HG03439 (cell line): ENCODE data around the gene ARHGEF16.

Source experiments
- ATAC-seq: cut with Tn5 transposase; IDR thresholded peaks from one replicate; pipeline ENCODE4 v1.9.1; 2021; ENCODE audit warnings: mild to moderate bottlenecking, moderate library complexity; ENCODE audit not compliant: unreplicated experiment

Gene ARHGEF16

DNA sequence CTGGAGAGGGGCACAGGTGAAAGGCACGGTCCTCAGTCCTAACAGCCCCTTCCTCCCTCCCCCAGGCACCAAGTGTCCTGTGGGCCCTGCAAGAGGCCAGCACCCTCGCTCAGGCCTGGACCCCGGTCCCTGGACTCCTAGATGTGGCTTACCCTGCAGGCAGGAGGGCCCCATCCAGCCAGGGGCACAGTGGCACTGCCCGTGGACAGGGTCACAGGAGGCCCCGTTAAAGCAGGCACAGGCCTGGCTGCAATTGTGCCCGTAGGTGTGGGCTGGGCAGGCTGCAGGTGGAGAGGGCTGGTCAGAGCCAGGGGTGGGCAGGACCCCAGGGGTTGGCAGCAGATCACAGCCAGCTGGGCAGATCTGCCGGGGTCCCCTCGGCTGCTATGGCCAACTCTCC, 44.5 kb downstream of the ARHGEF16 start:
- no peak for ATAC-seq

DNA sequence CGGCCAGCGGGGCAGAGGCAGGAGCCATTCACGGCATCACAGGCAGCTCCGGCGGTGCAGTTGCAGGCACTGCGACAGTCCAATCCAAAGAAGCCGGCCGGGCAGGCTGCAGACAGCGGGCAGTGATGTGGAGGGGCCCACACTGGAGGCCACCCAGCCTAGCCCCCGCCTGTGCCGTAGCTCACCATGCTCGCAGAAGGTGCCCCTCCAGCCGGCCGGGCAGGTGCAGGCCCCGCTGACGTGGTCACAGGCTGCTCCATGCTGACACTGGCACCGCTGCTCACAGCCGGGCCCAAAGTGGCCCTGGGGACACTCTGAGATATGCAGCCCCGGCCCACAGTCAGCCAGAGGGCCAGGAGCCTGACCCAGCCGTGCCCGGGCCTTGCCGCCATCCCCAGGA, 45.1 kb downstream of the ARHGEF16 start:
- ATAC-seq, result no peak

DNA sequence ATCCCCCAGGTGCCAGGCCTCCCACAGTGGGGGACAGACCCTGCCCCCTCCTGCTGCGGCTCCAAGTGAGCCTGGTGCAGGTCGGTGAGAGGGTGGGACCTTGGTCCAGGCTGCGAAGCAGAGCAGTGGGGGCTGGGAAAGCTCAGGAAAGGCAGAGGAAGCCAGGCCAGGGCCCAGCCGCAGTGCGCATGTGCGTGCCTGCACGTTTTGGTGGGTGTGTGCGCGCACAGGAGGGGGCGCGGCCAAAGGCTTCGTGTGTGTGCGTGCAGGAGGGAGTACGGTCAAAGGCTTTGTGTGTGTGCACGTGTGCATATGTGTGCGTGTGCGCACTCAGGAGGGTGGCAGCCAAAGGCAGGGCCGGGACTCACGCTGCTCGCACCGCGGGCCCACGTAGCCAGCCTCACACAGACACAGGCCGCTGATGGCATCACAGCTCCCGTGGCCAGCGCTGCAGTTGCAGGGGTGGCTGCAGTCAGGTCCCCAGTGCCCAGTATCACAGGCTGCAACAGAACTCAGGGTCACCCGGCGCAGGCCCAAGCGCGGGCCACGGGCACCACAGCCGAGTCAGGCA, 45.9 kb downstream of the ARHGEF16 start:
- no peak for ATAC-seq

DNA sequence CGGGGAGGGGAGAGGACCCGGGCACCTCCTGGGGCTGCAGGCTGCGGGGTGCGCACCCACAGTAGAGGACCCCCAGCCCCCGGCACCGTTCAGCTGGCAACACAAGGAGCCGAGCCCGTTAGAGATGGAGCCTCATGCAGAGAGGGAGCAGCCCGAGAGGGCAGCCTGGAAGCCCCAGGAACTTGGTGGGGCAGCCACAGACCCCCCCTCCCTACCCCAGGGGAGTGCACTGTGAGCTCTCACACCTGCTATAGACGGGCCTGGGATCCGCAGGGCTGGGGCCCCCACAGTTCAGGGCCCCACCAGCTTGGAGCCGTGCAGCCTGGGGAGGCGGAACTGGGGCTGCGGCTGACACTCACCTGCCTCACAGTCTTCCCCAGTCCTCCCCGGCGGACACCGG, 47.0 kb downstream of the ARHGEF16 start:
- no peak for ATAC-seq

DNA sequence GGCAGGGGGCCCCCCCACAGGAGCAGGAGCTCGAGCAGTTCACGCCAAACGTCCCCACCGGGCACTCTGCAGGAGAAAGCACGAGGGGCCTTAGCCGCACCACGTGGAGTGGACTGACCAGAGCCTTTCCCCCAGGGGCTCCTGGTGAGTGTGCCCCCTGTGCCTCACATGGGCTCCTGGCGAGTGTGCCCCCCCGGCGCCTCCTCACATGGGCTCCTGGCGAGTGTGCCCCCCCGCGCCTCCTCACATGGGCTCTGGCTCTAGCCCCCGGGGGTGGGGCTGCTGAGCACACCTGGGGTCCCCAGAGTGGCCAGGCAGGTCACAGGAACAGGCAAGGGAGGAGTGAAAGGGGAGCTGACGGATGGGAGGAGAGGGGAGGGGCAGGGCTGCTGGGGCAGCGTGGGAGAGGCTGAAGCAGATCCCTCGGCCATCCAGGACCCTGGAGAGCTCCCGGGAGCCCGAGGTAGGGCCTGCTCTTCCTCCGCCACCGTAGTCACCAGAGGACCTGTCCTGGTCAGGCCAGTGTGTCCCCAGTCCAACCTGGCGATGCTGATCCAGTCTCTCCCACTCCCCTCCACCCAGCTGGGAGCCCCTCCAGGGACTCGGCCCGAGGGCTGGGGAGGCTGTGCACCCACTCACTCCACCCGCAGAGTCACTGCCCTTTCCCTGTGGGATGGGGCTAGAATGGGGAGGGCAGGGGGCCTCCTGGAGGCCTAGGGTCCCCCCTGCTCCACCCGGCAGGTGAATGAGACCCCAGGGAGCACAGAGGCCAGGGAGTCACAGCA, 47.6 kb downstream of the ARHGEF16 start:
- ATAC-seq, result no peak

DNA sequence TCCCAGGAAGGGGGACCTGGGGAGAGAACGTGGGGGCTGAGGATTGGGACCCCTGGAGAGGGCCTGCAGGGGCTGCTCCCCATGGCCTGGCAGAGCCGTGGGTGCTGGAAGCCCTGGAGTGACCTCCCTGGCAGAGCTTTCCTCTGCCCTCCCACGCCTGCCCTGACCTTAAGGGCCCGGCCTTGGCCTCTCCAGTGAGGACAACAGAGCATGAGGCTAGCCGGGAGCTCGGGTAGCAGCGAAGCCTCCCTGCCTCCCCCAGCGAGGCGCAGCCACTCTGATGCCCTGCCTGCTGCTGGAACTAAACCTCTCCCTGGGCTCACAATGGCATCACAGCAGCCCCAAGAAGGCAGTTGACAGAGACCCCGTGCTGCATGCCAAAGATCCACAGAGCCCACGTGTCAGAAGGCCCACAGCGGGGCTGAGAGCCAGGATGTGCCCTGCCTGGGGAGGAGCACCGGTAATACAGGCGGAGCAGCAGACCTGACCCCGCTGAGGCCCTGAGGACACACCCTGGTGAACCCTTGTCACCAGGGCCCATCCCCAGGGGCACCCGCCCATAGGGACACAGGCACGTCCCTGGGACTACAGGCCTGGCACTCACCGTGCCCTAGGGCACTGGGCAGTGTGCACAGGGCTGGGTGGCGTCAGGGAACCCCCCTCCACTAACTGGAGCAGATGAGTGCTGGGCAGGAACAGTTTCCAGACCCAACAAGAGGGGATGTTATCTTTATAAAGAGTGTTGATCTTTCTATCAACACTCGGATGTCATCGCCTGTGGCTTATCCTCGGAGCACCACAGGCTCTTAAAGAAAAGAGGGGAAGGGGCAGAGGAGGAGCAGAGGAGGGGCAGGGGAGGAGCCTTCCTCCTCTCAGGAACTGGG, 48.4 kb downstream of the ARHGEF16 start:
- ATAC-seq, result no peak

DNA sequence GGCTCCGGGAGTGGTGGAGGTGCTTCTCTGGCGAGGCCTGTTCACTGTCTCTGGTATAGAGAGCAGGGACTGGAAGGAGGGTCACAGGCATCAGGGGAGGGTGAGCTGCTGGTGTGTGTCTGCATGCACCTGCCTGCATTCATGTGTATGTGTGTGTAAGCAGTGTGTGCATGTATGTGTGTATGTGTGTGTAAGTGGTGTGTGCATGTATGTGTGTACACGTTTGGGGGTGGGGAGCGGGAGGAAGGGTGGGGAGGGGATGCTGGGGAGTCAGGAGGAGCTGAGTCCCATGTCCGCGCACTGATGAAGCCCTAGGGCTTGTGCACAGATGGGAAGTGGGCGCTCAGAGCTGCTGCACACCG, 49.0 kb downstream of the ARHGEF16 start:
- no peak for ATAC-seq

DNA sequence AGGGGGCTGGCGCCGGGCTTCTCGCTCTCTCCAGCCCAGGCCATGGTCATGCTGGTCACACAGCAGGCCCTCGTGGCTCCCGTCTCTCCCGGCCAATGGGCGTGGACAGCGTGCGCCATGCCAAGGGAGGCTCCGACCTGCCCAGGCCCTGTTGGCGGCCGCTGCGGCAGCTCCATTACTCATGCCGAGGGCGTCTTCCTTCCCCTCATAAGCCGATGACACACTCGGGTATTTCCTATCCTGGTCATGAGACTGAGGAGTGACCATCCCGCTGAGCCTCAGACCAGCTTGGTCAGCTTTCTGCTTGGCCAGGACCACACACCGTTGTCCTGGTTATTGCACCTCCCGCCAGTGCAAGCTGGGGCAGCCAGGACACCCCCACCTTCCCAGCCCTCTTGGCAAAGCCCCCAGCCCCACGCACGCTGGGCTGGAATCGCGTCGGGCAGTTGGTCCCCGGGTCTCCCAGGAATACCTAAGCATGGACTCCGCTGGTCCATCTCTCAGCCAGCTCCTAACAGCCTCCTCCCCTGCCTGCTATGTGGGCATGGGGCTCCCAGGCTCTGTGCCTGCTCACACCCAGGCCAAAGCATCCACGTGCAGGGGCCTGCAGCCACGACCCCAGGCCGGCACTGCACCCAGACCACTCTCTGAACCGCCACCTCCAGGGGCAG, 49.8 kb downstream of the ARHGEF16 start:
- ATAC-seq, result no peak

DNA sequence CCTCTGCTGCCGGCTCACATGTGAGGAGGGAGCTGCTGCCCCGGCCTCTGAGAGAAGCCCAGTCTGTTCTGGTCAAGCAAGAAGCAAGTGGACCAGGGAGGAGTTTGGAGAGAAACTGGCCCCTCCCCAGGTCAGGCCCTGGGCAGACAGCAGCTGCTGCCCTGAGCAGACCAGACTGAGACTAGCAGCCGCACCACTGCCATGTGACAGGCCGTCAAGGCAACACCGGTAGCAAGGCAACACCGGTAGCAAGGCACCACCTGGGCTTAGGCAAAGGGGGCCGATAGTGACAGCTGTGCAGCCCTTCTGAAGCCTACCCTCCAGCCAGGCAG, 50.3 kb downstream of the ARHGEF16 start:
- no peak for ATAC-seq

DNA sequence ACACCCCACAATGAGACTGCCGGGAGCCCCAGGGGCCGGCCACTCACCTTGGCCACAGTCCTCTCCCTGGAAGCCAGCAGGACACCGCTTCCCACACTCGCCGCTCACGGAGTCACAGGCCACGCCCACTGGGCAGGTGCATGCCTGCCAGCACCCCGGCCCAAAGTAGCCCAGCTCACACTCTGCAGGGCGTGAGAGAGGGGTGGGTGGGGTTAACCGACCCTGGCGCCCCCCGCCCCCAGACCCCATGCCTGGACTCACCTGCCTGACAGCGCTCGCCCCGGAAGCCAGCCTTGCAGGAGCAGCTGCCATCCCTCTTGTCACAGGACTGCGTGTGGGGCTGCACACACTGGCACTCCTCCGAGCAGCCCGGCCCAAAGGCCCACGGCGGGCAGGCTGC, 50.7 kb downstream of the ARHGEF16 start:
- no peak for ATAC-seq

DNA sequence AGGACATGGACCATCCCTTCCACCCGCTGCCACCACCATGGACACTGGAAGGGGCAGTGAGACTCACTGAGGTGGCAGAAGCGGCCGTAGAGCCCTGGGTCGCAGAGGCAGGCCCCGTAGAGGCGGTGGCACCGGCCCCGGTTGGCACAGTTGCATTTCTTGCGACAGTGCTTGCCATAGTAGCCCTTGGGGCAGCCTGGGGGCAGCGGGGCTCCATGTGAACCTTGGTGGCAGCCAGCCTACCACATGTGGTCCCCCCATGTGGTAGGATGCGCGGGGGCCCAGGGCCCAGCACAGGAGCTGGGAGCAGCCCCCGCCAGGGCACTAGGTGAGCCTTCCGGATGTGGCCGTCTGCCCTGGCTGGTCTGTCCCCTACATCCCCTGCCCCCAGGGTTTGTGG, 51.6 kb downstream of the ARHGEF16 start:
- ATAC-seq, result no peak

DNA sequence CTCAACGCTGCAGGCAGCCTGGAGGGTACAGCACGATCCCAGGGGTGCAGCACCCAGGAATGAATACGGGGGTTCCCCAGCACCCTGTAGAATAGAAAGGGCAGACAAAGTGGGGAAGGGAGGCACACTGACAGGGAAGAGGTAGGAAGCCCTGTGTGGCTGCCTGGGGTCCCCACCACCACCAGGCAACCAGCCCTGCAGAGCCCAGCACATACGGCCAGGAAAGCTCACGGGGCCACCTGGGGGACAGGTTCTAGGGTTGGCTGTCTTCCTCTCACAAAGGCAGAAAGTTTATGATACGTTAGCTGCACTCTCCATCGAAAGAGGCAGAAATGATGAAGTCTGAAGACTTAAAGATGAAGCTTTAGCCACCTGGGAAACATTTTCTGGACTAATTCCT, 52.5 kb downstream of the ARHGEF16 start:
- ATAC-seq, result no peak

DNA sequence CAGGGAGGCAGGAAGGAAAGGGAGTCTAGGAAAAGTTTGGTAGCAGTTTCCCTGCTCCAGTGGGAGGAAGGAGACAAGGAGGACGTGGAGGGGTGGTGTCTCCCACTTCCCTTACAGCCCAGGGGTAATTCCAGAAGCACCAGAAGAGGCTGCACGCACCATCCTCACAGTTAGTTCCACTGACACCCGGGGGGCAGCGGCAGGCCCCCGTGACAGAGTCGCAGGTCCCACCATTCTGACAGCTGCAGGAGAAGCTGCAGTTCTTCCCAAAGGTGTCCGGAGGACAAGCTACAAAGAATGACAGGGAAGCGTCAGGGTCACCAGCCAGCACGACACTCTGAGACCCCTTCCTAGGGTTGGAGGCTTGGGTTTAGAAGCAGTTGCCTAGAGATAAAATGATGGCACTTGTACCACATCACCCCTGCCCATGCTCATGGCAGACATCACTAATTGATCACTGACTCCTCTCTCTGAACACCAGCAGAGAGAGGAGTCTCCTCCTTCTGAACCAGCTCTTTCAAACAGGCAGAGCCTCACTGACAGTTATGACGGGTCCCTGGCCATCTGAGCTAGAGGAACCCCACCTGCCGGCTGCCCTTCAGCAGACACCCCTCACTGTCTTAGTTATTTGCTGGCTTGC, 53.3 kb downstream of the ARHGEF16 start:
- no peak for ATAC-seq

DNA sequence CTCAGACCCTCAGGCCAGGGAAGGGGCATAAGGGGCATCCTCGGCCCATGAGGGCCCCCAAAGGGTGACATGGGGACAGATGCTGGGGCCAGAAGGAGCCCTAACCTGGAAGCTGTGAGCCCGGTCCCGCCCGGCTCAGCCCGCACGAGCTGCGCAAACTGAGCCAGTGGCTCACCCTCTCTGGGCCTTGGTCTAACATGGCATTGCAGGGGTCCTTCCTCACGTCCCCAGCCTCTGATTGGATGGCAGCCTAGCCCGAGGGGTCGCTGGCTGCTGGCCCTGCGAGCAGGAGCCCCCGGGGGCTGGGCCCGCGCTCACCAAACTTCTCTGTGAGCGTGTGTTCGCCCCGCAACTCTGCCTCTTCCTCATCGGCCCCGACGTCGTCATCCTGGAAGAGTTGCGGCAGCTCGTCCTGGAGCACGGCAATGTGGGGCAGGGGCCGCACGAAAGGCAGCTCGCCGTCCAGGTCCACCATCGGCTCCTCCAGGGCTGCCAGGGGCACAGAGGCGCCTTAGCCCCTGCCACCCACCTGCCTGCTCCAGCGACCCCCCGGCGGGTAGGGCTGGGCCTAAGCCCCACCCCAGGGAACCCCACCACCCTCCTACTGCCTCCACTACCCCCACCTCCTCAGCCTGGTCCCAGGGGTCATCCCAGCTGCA, 54.4 kb downstream of the ARHGEF16 start:
- no peak for ATAC-seq

DNA sequence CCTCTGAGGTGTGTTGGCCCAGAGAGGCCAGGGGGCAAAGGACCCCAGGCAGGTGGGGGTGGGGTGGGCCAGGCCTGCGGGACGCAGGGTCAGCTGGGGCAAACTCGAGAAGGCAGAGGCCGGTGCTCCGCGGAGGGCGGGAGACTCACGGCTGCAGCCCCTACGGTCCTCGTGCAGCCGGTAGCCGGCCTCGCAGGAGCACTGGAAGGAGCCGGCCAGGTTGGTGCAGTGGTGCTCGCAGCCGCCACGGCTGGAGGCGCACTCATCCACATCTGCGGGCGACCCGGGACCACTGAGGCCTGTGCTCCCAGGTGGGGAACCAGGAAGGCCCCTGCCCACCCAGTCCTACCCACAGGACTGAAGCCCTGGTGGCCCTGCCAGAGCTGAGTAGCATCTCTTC, 55.3 kb downstream of the ARHGEF16 start:
- ATAC-seq, result no peak

DNA sequence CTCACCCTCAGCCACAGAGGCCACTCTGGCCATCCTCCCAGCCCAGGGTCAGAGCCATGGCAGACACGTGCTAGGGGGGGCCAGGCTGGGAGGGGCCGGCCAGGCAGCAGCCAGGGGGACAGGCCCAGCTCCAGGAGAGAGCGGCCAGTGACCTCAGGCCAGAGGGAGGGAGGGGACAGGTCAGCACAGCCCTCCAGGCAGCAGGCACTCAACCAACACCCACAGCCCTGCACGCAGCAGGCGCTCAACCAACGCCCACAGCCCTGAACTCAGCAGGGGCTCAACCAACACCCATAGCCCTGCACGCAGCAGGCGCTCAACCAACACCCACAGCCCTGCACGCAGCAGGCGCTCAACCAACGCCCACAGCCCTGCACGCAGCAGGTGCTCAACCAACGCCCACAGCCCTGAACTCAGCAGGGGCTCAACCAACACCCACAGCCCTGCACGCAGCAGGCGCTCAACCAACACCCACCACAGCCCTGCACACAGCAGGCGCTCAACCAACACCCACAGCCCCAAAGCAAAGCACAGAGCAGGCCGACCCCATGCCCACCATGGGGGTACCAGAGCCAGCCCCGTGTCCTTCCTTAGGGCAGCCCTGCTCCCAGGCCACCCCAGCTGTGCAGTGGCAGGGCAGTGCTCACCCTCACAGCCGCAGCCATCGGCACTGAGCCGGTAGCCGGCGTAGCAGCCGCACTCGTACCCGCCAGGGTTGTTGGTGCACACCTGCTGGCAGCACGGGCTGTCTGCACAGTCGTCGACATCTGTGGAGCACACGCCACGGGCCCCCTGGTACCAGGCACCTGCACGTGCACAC, 55.9 kb downstream of the ARHGEF16 start:
- ATAC-seq, result no peak

DNA sequence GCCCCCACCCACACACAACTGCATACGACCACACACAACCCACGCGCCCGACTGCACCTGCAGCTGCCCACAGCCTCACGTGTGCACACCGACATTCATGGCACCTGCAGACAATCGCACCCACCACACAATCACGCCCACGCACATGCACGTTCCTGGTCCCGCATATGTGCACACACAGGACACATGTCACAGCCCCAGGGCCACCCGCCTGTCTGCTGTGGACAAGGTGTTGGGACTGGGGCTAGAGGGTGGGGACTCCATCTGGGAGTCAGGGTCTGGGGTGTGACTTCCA, 56.4 kb downstream of the ARHGEF16 start:
- ATAC-seq, result no peak

DNA sequence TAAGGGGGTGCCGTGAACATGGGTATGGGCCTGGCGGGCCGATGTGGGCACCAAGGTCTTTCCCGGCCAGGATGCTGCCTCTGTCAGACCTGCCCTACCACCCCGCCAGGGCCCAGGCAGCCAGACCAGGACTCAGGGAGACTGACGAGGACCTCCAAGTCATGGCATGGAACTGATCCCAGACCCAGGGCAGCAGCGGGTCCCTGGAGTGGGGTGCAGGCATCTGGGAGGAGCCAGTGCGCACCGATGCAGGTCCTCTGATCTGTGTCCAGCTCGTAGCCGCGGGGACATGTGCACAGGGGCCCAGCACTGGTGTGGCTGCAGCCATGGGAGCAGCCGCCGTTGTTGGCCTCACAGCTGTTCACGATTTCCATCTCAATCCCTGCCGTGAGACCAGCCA, 56.8 kb downstream of the ARHGEF16 start:
- no peak for ATAC-seq

DNA sequence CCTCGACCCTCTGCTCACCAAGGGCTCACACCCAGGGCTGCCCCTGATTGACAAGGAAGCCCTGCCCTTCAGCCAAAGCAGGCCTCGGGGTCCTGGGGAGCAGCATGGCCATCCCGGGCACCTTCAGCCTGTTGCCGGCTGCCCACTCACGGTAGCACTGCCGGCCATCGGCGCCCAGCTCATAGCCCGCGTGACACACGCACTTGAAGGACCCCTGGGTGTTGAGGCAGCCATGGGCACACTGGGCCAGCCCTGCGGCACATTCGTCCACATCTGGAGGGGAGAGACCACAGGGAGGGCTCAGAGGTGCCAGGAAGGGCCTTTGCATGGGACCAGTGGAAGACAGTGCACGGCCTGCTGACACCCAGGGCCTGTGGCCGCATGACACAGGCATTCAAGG, 57.4 kb downstream of the ARHGEF16 start:
- no peak for ATAC-seq

DNA sequence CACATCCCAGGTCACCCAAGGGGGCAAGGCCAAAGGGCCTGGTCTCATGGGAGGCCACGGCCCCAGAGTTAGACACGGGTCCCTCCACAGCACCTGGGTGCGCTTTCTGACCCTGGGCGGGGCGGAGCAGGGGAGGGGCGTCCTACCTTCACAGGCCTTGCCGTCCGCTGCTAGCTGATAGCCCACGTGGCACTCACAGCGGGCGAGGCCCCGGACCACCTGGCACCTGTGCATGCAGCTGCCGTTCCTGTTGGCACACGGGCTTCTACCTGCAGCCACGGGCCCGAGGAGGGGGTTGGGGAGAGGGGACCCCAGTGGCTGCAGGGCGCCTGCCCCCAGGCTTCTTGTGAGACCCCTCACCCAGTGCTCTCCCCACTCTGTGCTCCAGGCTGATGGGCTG, 59.9 kb downstream of the ARHGEF16 start:
- ATAC-seq, result no peak
